MM.1S (cell line): Measurements from ENCODE around the gene HSBP1L1.
"Not testable (repeated sequence)": the region's sequence is repeated elsewhere in the genome, so short reads cannot be mapped to it uniquely, and the experiment has no call there.

Experiments
- DNase-seq: peaks from one replicate; pipeline ENCODE4 v3.0.0-alpha.2; 2015
- H2AFZ ChIP-seq: fragments of 300-600 bp; sonication (generic); 2 replicates; pipeline ENCODE4 v1.6.0; 2016; ENCODE audit warnings: antibody characterized with exemption, low read length
- H3F3A ChIP-seq: fragments of 300-600 bp; sonication (generic); 2 replicates; pipeline ENCODE4 v1.6.1; 2016; ENCODE audit warnings: mild to moderate bottlenecking, antibody characterized with exemption, low read length, moderate library complexity, mixed read lengths; ENCODE audit not compliant: insufficient read depth
- H3K27ac ChIP-seq: fragments of 300-600 bp; sonication (generic); 2 replicates; pipeline ENCODE4 v1.5.1; 2016; ENCODE audit warnings: mild to moderate bottlenecking, low read length
- H3K27me3 ChIP-seq: fragments of 300-600 bp; sonication (generic); replicated peaks from 2 replicates; pipeline ENCODE4 v1.6.0; 2016; ENCODE audit warnings: low read length; ENCODE audit not compliant: insufficient read depth
- H3K36me3 ChIP-seq: fragments of 300-600 bp; sonication (generic); replicated peaks from 2 replicates; pipeline ENCODE4 v1.6.1; 2016; ENCODE audit warnings: mild to moderate bottlenecking, low read length, mixed read lengths; ENCODE audit not compliant: insufficient read depth
- H3K4me1 ChIP-seq: fragments of 300-600 bp; sonication (generic); 2 replicates; pipeline ENCODE4 v1.6.1; 2016; ENCODE audit warnings: low read length, mixed read lengths
- H3K4me2 ChIP-seq: fragments of 300-600 bp; sonication (generic); 2 replicates; pipeline ENCODE4 v1.6.0; 2016; ENCODE audit warnings: low read depth, low read length
- H3K4me3 ChIP-seq: fragments of 300-600 bp; sonication (generic); 2 replicates; pipeline ENCODE4 v1.5.1; 2016; ENCODE audit warnings: low read length, mixed read lengths
- H3K79me2 ChIP-seq: fragments of 300-600 bp; sonication (generic); 2 replicates; pipeline ENCODE4 v1.6.1; 2016; ENCODE audit warnings: mixed run types, low read length, mixed read lengths
- H3K9ac ChIP-seq: fragments of 300-600 bp; sonication (generic); 2 replicates; pipeline ENCODE4 v1.6.1; 2016; ENCODE audit warnings: low read length, mixed read lengths
- H3K9me2 ChIP-seq: fragments of 300-600 bp; sonication (generic); replicated peaks from 2 replicates; pipeline ENCODE4 v1.6.1; 2016; ENCODE audit warnings: mild to moderate bottlenecking, low read length, mixed read lengths; ENCODE audit not compliant: insufficient read depth
- H3K9me3 ChIP-seq: fragments of 300-600 bp; sonication (generic); replicated peaks from 2 replicates; pipeline ENCODE4 v1.6.1; 2016; ENCODE audit warnings: mild to moderate bottlenecking, low read length, mixed read lengths; ENCODE audit not compliant: insufficient read depth
- H4K20me1 ChIP-seq: fragments of 300-600 bp; sonication (generic); 2 replicates; pipeline ENCODE4 v1.6.1; 2016; ENCODE audit warnings: mild to moderate bottlenecking, low read length, moderate library complexity, mixed read lengths; ENCODE audit not compliant: insufficient read depth
- EZH2 ChIP-seq: fragments of 300-600 bp; sonication (generic); optimal IDR thresholded peaks from 2 replicates; pipeline ENCODE3; 2017; ENCODE audit warnings: low read depth, mild to moderate bottlenecking, antibody characterized with exemption, low read length, mixed read lengths
- EZH2phosphoT487 ChIP-seq: fragments of 300-600 bp; sonication (generic); IDR thresholded peaks from 2 replicates; pipeline ENCODE4 v1.6.1; 2018; ENCODE audit warnings: antibody characterized with exemption, low read length
- TF ChIP-seq, protein P1 (sequence below): fragments of 300-600 bp; sonication (generic); IDR thresholded peaks from 2 replicates; pipeline ENCODE4 v1.5.1; 2016; ENCODE audit warnings: antibody characterized with exemption, low read length, mixed read lengths

Gene HSBP1L1

GRCh38 chr18:80010551-80010906, 46.1 kb downstream of the HSBP1L1 start:
- H3K27me3 ChIP-seq, result no peaks in the 10 kb centered on the region
- no peaks in the 10 kb centered on the region for H3F3A ChIP-seq
- no peaks in the 10 kb centered on the region for H3K36me3 ChIP-seq
- H3K4me3 ChIP-seq, result no peak overlapping the region
- no peaks in the 10 kb centered on the region for H3K79me2 ChIP-seq
- no peak overlapping the region for H3K4me2 ChIP-seq
- DNase-seq, result no peak
- H3K4me1 ChIP-seq, result no peaks in the 10 kb centered on the region
- H3K9ac ChIP-seq, result no peak overlapping the region
- no peak overlapping the region for H2AFZ ChIP-seq
- no peak for TF ChIP-seq EZH2phosphoT487
- TF ChIP-seq EZH2, result no peak
- TF ChIP-seq, protein P1, sequence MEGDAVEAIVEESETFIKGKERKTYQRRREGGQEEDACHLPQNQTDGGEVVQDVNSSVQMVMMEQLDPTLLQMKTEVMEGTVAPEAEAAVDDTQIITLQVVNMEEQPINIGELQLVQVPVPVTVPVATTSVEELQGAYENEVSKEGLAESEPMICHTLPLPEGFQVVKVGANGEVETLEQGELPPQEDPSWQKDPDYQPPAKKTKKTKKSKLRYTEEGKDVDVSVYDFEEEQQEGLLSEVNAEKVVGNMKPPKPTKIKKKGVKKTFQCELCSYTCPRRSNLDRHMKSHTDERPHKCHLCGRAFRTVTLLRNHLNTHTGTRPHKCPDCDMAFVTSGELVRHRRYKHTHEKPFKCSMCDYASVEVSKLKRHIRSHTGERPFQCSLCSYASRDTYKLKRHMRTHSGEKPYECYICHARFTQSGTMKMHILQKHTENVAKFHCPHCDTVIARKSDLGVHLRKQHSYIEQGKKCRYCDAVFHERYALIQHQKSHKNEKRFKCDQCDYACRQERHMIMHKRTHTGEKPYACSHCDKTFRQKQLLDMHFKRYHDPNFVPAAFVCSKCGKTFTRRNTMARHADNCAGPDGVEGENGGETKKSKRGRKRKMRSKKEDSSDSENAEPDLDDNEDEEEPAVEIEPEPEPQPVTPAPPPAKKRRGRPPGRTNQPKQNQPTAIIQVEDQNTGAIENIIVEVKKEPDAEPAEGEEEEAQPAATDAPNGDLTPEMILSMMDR, result no peak
- H3K9me2 ChIP-seq, result no peaks in the 10 kb centered on the region
- H3K27ac ChIP-seq, result no peak overlapping the region
- H4K20me1 ChIP-seq, result no peaks in the 10 kb centered on the region
- no peaks in the 10 kb centered on the region for H3K9me3 ChIP-seq

- not testable (repeated sequence) for H3K4me1 ChIP-seq, H3K4me2 ChIP-seq, H3K79me2 ChIP-seq, H3K9me2 ChIP-seq, H3K9ac ChIP-seq, H3F3A ChIP-seq, H3K36me3 ChIP-seq, H4K20me1 ChIP-seq, H3K4me3 ChIP-seq, H3K27me3 ChIP-seq, H3K9me3 ChIP-seq, H3K27ac ChIP-seq, H2AFZ ChIP-seq, DNase-seq
These were observed 47.2 kb downstream of the HSBP1L1 start for GRCh38 chr18:80011496-80012137.

DNA sequence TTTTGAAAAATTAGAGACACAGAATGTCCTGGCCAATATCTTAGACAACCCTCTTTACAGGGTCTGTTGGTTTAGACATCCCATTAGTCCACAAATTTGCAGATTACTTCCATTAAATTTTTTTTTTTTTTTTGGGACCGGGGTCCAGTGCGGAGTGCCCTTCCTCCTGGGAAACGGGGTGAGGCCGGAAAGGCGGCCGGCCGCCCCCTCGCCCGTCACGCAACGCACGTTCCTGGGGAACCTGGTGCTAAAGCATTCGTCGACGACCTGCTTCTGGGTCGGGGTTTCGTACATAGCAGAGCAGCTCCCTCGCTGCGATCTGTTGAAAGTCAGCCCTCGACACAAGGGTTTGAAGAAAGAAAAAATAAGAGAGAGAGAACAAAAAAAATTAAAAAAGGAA, 48.3 kb downstream of the HSBP1L1 start:
- Histone ChIP-seq H3K4me2 (no peak overlapping the region), H3K27ac (no peak overlapping the region), H3K36me3 (no peaks in the 10 kb centered on the region), H3K4me3 (no peak overlapping the region), H2AFZ (no peak overlapping the region), H3K27me3 (no peaks in the 10 kb centered on the region), H3F3A (no peaks in the 10 kb centered on the region), H3K9me2 (no peaks in the 10 kb centered on the region), H3K9me3 (no peaks in the 10 kb centered on the region), H3K4me1 (no peaks in the 10 kb centered on the region), H3K9ac (no peak overlapping the region), H4K20me1 (no peaks in the 10 kb centered on the region), H3K79me2 (no peaks in the 10 kb centered on the region)
- no peak for DNase-seq
- TF ChIP-seq EZH2 (no peak), EZH2phosphoT487 (no peak)
